CD4-positive, alpha-beta T cell treated with Interleukin-12 subunit alpha and Interleukin-12 subunit beta, for 1 hour (primary cell): ENCODE measurements around the gene PELI2.

Source experiments
- DNase-seq: peaks from one replicate; pipeline ENCODE4 v3.0.0-alpha.2; 2020

PELI2 gene

DNA sequence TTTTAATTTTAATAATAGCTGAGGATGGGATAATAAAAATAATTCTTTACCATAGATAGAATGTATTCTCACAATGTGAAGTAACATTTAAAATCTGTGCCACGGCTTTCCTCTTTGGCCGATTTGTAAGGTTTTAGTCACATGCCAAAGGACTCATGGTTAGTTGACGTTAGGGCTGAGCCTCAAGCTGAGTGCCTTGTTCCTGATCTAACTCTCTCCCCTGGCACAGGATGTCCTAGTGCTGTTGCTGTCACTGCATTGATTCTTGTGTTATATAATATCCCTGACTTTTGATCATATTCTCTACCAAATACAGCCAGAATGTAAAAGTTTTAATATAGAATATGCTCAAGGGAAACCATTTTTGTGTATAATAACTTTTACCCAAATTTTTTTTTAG, 144.3 kb downstream of the PELI2 start:
- no peak for DNase-seq

DNA sequence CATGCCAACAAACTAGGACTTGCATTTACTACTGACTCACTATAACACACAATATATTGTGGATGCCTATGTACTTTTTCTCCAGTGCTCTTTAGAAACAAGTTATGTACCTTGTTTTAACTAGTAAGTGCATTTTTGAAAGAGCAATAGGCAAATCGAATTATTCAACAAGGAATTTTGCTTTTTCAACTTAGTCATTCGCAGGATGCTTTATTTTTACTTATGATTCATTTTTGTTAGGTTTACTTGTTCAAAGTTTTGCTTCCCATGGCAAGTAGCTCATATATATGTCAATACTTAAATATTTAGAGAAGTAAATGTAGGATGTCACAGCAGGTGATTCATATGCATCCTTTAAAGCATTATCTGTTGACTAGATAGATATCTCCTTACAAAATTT, 149.8 kb downstream of the PELI2 start:
- DNase-seq = no peak

DNA sequence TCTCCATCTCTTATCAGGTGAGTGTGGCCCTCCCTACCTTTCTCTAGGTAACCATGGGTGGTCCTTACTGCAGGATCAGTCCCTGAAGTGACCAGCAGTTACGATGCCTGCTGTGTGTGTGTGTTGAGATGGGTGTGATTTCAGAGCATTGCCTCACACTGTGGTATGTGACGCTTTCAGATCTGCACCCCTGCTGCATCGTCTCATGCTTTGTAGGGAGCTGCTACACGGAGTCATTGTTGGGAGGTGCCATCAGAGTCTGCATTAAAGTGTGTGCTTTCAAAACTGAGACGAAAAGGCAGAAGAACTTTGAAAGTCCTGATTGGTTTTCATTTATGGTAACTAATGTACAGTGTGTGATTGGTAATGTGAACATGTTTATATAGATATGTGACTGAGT, 150.5 kb downstream of the PELI2 start:
- DNase-seq = no peak

DNA sequence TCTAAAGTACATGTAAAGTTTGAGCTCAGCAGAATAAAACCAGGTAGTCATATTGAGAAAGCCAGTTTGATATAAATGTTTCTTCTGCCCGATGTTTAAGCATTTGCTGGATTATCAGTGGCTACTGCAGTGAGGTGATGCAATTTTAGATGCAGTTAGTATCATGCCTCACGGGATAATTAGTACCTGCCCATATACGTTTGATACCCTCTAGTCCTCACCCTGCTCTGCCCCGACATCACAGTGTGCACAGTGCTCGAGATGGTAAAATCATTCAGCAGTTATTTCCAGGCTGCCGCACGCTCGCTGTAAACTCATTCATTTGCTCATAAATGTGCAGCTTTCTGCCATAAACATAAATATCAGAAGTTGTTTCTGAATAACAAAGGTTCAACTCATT, 152.7 kb downstream of the PELI2 start:
- DNase-seq = no peak

DNA sequence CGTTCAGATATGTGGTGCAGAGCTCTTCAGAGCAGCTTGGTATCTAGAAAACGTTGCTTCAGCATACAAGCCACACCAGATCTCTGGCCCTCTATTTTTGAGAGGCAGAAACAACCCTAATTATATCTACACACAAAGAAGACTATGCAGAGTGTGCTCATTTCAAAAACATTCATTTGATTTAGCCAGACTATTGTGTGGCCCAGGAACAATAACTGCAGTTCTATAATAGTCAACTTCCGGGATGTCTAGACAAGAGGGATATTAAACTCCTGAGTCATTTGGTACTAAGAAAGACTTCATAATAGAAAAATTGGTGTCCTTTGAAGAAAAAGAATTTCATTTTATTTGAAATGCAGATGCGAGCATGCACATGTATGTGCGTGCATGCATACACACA, 153.8 kb downstream of the PELI2 start:
- DNase-seq = no peak

DNA sequence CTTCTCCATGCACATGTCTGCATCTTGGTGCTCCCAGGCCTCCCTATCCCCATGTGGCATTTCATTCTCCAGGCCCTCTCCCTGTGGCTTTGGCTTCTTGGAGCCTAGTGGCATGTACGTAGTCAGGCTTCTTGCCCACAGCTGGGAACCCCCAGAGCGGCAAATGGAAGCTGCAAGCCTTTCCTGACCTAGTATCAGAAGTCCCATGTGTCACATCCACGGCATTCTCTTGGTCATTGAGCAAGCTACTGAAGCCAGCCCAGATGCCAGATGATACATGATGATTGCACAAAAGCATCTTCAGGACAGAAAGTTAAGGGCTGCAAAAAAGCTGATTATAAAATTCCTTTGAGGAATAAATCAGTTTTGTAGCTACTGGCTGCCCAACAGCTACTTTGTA, 154.9 kb downstream of the PELI2 start:
- no peak for DNase-seq

DNA sequence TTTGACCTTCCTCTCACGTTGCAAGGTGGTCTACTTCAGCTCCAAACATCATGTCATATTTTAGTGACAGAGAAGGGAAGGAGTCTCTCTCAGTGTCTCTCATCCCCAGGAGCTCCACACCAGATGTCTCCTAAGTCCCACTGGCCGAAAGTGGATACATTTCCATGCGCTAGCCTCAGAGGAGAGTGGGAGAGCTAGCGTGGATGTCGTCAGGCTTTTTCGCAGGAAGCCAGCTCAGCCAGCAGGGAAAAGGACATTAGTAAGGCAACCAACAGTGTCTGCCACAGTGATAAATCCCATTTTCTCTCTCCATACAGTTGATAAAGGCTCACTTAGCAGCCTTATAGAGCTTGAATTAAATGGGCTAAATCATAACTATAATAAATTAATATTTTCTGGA, 155.7 kb downstream of the PELI2 start:
- DNase-seq = no peak

DNA sequence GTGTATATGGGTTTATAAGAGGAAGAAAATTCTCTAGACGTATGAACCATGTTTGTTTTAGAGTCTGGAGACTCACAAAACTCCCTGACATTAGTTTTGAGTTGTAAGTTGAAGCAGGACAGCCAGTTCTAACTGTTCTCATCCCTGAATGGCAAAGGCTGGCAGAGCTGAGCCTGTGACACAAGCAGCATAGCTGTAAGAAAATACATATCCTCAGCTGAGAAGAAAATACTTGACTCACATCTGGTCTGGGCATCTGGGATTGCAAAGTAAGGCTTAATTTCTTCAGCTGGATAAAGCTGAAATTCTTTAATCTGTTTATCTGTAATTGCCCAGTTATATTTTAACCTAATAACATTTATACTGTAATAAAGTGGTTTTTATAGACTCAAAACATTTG, 156.3 kb downstream of the PELI2 start:
- no peak for DNase-seq

DNA sequence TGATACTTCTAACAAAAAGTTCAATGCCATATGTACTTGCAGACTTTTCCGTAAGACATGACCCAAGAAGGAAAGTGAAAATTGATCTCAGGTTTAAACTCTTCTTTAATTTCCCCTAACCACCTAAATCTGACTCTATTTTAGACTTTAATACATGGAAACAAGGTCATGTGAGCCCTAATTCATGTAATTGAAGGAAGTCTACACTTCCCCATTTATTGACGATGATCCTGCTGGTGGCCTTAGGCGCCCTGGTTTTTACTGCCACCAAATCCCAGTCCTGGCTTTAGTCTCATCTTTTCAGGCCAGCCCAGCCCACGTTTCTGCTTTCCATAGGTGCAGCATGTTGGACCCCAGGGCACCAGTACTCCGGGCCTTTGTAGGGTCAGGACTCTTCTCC, 157.9 kb downstream of the PELI2 start:
- DNase-seq = no peak

DNA sequence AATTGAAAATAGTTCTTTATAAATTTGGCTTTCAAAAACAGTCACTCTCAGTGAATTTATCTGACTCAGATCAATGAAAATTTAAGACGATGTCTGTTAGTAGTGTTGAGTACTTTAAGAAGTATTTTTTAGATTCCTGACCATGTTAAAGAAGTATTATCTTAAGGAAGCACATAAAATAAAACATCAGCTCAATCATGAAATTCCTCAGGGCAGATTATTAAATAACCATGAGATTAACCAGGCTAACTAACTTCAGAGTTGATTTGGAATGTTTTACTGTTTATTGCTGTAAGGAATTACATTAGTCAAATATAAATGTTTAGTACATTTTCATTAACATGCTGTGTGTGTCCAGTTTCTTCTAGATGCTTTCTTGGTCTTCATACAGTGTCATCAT, 160.2 kb downstream of the PELI2 start:
- no peak for DNase-seq

DNA sequence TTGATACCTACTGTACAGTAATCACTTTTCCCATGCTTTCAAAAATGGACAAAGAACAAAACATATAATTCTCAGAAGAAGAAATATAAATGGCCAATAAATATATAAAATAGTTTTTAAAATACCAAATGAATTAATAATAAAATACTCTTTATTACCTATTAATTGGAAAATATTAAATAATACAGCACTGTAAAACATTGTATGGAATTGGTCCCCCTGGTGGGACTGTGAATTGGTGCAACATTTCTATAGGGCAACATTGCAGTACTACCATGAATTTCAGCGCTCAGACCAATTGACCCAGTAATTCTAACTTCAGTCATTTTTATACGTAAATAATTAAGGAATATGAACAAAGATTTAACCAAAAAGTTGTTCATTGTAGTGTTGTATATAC, 162.6 kb downstream of the PELI2 start:
- DNase-seq = no peak

DNA sequence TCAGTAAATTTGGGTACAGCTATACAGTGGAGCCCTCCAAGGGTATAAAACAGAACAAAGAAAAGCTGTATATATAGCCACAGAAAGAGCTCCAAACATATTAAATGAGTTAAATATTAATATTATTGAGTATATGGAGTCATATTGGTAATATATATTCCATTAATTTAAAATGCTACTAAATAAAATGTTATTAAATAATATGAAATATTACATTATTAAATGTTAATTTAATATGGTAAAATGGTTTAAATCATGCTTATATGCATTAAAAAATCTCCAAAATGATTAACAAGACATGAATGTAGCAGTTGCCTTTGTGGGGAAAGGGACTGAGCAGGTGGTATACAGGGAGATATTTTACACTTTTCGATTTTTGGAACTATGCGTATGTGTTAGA, 164.0 kb downstream of the PELI2 start:
- DNase-seq = no peak

DNA sequence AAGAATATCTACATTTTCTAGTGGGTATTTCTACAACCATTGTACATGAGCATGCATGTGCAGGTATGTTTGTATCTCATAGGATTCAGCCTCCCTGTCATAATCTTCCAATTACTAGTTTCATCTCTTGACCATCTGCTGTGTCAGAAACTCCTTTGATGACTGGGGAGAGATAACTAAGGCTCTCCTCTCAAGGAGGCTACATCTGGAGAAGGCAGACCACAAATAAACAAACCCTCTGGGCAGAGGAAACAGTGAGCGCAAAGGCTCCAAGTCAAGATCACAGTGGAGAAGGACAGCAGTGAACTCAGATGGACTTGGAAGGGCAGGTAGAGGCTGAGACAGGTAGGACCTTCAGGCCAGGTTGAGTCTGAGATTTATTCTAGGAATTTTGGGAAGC, 166.4 kb downstream of the PELI2 start:
- DNase-seq = no peak

DNA sequence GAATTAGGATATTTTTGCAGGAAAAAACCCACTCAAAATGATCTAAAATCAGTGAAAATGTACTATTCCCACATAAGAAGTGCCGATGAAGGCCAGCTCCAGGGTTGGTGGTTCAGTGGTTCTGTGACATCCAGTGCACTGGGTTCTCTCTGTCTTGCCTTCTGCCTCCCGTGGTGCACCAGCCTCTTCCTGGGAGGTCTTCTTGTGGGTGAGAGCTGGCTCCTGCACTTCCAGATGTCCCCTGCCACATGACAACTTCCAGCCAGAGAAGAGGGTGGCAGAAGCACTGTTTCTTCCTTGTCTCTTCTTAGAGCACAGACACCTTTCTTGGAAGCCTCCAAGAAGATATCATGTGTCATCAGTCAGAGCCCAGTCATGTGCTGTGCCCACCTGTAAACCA, 170.9 kb downstream of the PELI2 start:
- no peak for DNase-seq

DNA sequence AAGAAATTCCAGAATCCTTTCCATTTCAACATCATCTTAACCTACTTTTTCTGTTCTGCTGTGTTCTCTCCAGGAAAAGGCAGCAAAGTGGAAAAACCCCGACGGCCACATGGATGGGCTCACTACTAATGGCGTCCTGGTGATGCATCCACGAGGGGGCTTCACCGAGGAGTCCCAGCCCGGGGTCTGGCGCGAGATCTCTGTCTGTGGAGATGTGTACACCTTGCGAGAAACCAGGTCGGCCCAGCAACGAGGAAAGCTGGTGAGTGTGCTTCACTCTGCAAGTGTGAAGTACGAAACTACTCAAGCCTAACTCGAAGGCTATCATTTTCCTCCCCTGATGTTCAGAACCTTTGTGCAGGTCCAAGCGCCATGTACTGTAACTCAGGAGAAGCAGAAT, 172.0 kb downstream of the PELI2 start:
- no peak for DNase-seq

DNA sequence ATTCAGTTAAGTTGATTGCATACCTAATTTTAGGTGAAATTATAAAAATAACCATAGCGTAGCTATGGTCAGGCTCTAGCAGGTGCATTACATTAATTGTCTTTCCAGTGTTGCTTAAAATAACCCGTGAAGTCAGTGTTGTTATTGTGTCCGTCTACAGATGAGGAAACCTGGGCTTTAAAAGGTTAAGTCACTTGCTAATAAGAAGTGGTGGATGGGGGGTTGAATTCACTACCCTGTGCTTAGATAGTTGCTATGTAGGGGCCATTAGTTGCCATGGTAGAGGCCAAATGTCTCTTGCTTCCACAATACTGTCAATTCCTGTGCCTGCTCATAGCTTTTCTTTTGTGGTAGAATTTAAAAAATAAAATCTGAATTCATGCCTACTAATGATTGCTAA, 174.8 kb downstream of the PELI2 start:
- DNase-seq = no peak

DNA sequence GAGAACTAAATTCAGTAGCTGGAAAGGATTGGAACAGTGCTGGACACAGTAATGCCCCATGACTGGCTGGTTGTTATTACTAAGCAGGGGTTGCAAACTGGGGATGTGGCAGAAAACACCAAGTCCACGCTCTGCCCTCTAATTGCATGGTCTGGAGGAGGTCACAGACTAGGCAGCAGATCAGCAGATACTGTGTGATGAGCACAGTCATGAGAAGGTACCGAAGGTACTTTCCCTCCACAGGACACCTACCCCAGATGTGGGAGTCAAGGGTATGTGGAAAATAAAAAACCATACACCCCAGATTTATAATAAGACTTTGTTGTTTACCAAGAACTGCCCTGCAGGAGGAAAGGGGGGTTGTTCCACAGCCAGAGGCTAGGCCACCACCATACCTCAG, 175.3 kb downstream of the PELI2 start:
- no peak for DNase-seq

DNA sequence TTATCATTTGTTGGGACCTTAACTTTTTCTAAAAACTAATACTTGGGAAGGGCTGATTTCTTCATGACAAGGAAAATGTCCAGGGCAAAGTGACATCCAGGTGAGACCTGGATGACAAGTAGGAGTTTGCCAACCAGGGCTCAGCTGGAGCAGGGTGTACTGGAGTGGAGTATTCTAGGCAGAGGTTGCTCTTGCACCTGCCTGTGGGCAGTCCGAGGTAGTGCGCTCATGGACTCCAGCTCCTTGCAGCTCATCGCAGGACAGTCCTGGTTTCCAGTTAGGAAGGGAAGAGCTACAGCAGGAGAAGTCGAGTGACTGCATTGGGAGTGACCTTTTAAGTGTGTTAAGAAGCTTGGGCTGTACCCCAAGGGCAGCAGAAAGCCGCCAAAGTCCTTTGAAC, 175.9 kb downstream of the PELI2 start:
- no peak for DNase-seq

DNA sequence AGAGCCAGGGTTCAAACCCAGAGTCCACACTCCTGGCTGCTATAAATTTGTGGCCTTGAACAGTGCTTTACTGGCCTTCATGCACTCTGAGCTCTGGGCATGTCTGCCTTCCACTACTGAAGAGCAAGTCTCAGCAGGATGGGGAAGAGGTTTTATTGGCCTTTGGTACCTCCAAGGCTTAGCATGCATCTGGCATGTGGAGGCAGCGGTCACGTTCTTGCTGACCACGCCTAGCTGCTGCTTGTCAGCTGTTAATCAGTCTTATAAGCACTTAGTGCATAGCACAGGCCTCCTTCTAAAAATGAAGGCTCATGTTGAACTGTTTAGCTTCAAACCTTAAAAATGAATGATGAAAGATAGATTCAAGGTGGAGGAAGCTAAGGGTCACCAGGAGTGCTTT, 177.5 kb downstream of the PELI2 start:
- no peak for DNase-seq

DNA sequence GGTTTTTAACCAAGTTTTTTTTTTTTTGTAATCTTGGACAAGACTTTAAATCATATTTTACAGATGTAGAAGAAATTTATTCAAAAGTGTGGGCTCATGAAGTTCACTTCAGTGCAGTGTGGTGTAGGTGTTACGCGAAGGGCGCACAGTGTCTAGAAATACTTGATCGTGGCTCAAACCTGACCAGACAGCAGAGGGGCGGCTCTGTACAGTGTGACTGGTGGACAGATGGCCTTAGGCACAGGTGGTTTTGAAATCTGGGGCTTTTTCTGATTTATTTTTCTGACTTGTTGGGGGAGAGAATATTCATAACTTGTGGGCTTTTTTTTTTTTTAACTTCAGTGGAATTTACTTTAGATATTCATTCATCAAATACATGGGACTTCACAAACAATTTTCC, 179.2 kb downstream of the PELI2 start:
- no peak for DNase-seq

DNA sequence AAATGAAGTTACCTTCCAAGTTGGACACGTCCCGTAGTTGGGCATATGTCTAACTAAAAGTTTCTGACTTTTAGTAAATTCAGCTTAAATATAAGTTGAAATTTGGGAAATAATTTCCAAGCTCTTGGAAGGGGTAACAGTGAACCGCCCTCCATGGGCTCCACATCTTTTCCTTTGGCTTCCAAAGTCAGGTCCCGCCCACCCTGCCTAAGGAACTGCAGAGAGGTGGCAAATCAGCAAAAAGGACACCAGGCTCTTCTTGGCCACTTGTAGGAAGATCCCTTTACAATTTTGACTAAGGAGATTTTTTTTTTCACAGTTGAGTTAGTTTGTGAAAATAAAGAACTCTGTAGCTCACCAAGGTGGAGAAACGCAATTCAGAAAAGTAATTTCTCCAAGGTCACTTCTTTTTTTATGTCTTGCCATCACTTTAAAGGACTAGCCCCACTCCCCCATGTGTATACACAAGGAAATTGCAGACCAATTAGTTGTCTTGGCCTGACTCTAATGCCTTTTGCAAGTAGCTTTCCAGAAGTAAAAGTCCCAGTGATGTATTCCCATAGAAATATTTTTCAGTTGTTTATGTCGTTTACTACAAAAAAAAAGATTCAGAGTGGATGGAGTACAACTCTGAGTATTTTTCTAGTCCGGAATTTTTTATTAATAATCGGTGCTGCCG, 181.2 kb downstream of the PELI2 start:
- DNase-seq = no peak

DNA sequence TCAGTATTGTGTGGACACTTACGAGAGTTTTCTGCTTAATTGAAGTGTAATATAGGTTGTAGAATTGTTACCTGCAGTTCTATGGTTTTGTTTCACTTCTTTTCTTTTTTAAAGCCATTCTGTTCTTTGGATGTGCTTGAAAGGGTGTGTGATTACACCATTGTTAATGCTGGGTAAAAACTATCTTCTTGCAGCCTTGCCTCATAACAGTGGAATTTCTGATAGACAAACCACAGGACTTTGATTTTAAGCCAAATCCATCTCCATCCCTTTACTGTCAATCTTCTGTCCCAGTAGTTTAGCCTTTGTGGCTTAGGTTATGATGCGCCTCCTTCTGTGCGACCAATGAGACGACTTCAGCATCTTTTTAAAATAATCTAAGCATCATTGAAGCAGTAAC, 182.3 kb downstream of the PELI2 start:
- no peak for DNase-seq

DNA sequence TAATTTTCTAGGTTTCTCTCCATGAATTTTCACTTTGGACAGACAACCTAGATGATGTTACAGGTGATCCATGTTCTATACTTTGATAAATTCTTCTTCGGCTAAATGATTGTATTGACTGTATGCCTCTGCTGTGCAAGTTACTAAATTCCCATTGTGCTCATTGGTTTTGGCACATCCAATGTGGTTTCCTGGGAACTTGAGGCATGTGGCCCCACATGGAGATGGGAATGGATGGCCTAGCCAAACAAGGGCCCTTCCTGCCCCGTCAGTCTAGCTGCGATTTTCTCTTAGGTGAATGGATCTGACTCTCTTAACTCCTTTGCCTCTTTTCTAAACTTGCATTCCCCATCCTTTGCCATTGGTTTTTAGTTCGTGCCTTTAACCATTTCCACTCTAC, 186.2 kb downstream of the PELI2 start:
- no peak for DNase-seq

DNA sequence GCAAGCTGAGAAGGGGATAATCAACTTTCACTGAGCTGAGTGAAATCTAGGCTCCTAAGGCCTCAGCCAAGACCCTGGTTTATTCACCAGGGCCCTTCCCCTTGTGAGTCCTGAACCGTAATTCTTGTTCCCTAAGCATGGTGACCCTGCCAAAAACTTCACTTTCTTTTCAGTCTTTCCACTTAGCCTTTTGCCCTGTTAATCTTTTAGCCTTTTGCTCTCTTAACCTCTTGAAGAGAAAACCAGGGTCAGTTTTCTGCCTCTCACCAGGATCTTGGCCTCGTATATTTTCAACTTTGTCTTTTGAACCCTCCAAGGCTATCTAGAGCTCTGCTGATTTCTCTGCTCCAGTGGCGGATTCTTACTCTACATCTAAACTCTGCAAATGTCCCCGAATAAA, 191.0 kb downstream of the PELI2 start:
- no peak for DNase-seq

DNA sequence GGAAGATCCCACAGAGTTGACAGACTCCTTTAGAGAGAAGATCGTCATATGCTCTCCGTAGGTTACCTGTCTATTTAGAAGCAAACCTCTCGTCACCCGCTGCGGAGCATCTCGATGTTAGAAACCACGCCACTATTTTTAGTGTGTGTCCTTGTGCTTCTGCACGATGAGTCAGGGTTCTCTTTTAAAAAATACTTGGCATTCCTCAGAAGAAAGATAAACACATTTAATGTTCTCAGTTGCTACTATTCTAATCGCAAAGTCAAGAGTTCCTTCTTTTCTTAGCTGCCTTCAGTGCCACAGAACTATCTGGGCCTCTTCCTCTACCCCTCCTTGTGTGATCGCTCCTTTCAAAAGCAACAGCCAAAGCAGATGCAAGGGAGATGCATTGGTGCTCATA, 192.4 kb downstream of the PELI2 start:
- no peak for DNase-seq

DNA sequence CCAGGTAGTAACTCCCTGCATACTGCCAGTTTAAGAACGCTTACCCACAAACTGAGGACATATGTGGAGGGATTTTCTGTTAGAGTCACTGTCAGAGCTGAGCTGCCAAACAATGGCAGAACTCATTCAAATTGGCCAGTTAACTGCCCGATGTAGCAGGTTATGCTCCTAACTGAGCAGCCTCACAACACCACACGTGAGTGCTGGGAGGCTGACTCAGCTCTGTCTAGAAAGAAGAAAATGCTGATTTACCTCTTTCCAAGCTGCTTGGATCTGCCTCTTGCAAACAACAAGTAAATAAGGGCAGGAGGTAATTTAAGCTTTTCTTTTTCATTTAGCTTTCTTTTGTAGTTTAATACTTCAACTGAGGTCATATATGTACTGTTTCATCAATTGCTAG, 195.6 kb downstream of the PELI2 start:
- DNase-seq = no peak
